Choroid plexus epithelial cell (primary cell): ENCODE data around the gene PAM16.

Source experiments
- DNase-seq: peaks from one replicate; pipeline ENCODE4 v3.0.0-alpha.2; 2010; ENCODE audit warnings: low read depth
- H3K4me3 ChIP-seq: 2 replicates; pipeline ENCODE4 v1.5.1; 2011; ENCODE audit warnings: low read depth, mild to moderate bottlenecking, control low read depth, low read length, moderate library complexity
- CTCF ChIP-seq: conservative IDR thresholded peaks from 2 replicates; pipeline ENCODE4 v1.5.1; 2011; ENCODE audit warnings: low read depth, mild to moderate bottlenecking, control low read depth, inconsistent platforms, low read length, moderate library complexity

The PAM16 gene

GRCh38 chr16:4323845-4324488 is 27.2 kb downstream of the PAM16 start:
- DNase-seq = peak; percentile 65
- TF ChIP-seq CTCF = no peak
- H3K4me3 ChIP-seq = no peak overlapping the region

- H3K4me3 ChIP-seq = no peak overlapping the region
- no peak for DNase-seq
- TF ChIP-seq CTCF = no peak
Measured at GRCh38 chr16:4323071-4323844, 27.9 kb downstream of the PAM16 start.

GRCh38 chr16:4322121-4323052 is 28.7 kb downstream of the PAM16 start:
- H3K4me3 ChIP-seq = no peak overlapping the region
- no peak for DNase-seq
- TF ChIP-seq CTCF = no peak

GRCh38 chr16:4321286-4322120 is 29.6 kb downstream of the PAM16 start:
- no peak overlapping the region for H3K4me3 ChIP-seq
- no peak for DNase-seq
- no peak for TF ChIP-seq CTCF

- DNase-seq = no peak
- no peak for TF ChIP-seq CTCF
- no peak overlapping the region for H3K4me3 ChIP-seq
Measured at GRCh38 chr16:4320571-4321137, 30.5 kb downstream of the PAM16 start.
